Keratinocyte (primary cell): ENCODE measurements around the gene ZNF629. TPM values are rescaled to one million over a fixed set of nuclear protein-coding genes. Genes with fewer than 3 reads are reported as not detected.

Experiments used
- DNase-seq: peaks from one replicate; pipeline ENCODE4 v3.0.0-alpha.2; 2011; ENCODE audit warnings: low read depth, missing footprints, low spot score
- FAIRE-seq: peaks from 2 replicates; lab custom pipeline; 2011; peaks lifted over from hg19 to GRCh38; lab: Jason Lieb, UNC
- H2AFZ ChIP-seq: 2 replicates; pipeline ENCODE4 v1.6.0; 2012; ENCODE audit warnings: low read length, control low read depth, inconsistent platforms; ENCODE audit not compliant: control insufficient read depth
- H3K27ac ChIP-seq: 2 replicates; pipeline ENCODE4 v1.5.1; 2011; ENCODE audit warnings: low read length; ENCODE audit not compliant: control insufficient read depth, insufficient read depth
- H3K27me3 ChIP-seq: 3 replicates; pipeline ENCODE4 v1.6.0; 2011; ENCODE audit warnings: low read length; ENCODE audit not compliant: control insufficient read depth, insufficient read depth; ENCODE audit errors: extremely low read depth
- H3K36me3 ChIP-seq, 2 experiments: 2 replicates in 1 of 2; 3 replicates in 1 of 2; pipeline ENCODE4 v1.5.1; 2011; ENCODE audit warnings: low read length in 2 of 2, mild to moderate bottlenecking in 1 of 2; ENCODE audit not compliant: control insufficient read depth in 2 of 2, insufficient read depth in 2 of 2; ENCODE audit errors: extremely low read depth in 1 of 2
- H3K4me1 ChIP-seq: 3 replicates; pipeline ENCODE4 v1.5.1; 2011; ENCODE audit warnings: low read length; ENCODE audit not compliant: control insufficient read depth, insufficient read depth; ENCODE audit errors: extremely low read depth
- H3K4me2 ChIP-seq: 3 replicates; pipeline ENCODE4 v1.6.0; 2011; ENCODE audit warnings: low read depth, low read length; ENCODE audit not compliant: control insufficient read depth, insufficient read depth; ENCODE audit errors: extremely low read depth
- H3K4me3 ChIP-seq, 3 experiments: fragments of 200-600 bp in 1 of 3; sonication (generic) in 1 of 3; 2 replicates in 2 of 3; 3 replicates in 1 of 3; pipeline ENCODE4 v1.5.1; 2011 to 2016; ENCODE audit warnings: low read length in 3 of 3, mild to moderate bottlenecking in 3 of 3, control low read depth in 2 of 3, inconsistent platforms in 1 of 3, low read depth in 1 of 3, mixed read lengths in 1 of 3, mixed run types in 1 of 3, moderate library complexity in 1 of 3; ENCODE audit not compliant: control insufficient read depth in 2 of 3, insufficient read depth in 2 of 3; ENCODE audit errors: extremely low read depth in 1 of 3
- H3K79me2 ChIP-seq: 2 replicates; pipeline ENCODE4 v1.6.0; 2012; ENCODE audit warnings: low read length; ENCODE audit not compliant: control insufficient read depth, insufficient read depth
- H3K9ac ChIP-seq: 3 replicates; pipeline ENCODE4 v1.6.0; 2011; ENCODE audit warnings: low read length; ENCODE audit not compliant: control insufficient read depth, insufficient read depth; ENCODE audit errors: extremely low read depth
- H3K9me1 ChIP-seq: 3 replicates; pipeline ENCODE4 v1.6.0; 2011; ENCODE audit warnings: low read length; ENCODE audit not compliant: control insufficient read depth, insufficient read depth; ENCODE audit errors: extremely low read depth
- H3K9me3 ChIP-seq: 2 replicates; pipeline ENCODE4 v1.5.1; 2012; ENCODE audit warnings: low read depth, low read length; ENCODE audit not compliant: control insufficient read depth
- H4K20me1 ChIP-seq: 3 replicates; pipeline ENCODE4 v1.6.0; 2011; ENCODE audit warnings: low read length; ENCODE audit not compliant: control insufficient read depth, insufficient read depth; ENCODE audit errors: extremely low read depth
- CTCF ChIP-seq, 3 experiments: IDR thresholded peaks in 1 of 3; conservative IDR thresholded peaks in 1 of 3; optimal IDR thresholded peaks in 1 of 3; 2 replicates in 2 of 3; 3 replicates in 1 of 3; pipeline versions ENCODE3 to v1.5.1; 2011; ENCODE audit warnings: low read length in 3 of 3, mild to moderate bottlenecking in 3 of 3, moderate library complexity in 2 of 3, control low read depth in 1 of 3, inconsistent platforms in 1 of 3; ENCODE audit not compliant: insufficient read depth in 2 of 3; ENCODE audit errors: extremely low read depth in 1 of 3
- EZH2 ChIP-seq: IDR thresholded peaks from one replicate; pipeline ENCODE4 v1.6.1; 2012; ENCODE audit warnings: inconsistent platforms, mild to moderate bottlenecking, low read length, moderate library complexity
- dilution Hi-C: fragments of 300-500 bp; cut with MboI; formaldehyde crosslinking; loops from one replicate; pipeline ENCODE4 v1.7.0; 2020; ENCODE audit warnings: low sequenced_read_pairs; ENCODE audit not compliant: extremely low pct_ligation_motif_present
- polyA plus RNA-seq, 5 experiments: library from polyadenylated mRNA; depleted of rRNA in 3 of 5; stranded (reverse) in 3 of 5; stranded (forward) in 1 of 5; unstranded in 1 of 5; fragments of >200 nt; gene quantifications; 1 replicate in 1 of 5; 2 replicates in 3 of 5; 3 replicates in 1 of 5; pipeline versions ENCODE4 v1.2.1 to v1.2.3, GENCODE V29; 2011 to 2012; ENCODE audit warnings: missing spikeins in 2 of 5, low read depth in 1 of 5, low replicate concordance in 1 of 5

Gene ZNF629
- polyA plus RNA-seq, 1 donor (not counting 4 experiments of a cell fraction or from before 2014, with no cell fraction given): 3.6 TPM

GRCh38 chr16:30766933-30767284 lies 20.1 kb downstream of the ZNF629 start:
- H3K79me2 ChIP-seq: peaks cover 25% of the 10 kb centered on the region
- H3K9me1 ChIP-seq: no peaks in the 10 kb centered on the region
- FAIRE-seq: no peak
- no peaks in the 10 kb centered on the region for H3K9me3 ChIP-seq
- no peak overlapping the region for H3K4me3 ChIP-seq
- H2AFZ ChIP-seq: no peak overlapping the region
- no peak for DNase-seq
- no peak overlapping the region for H3K27ac ChIP-seq
- TF ChIP-seq EZH2: no peak
- no peak for TF ChIP-seq CTCF (optimal IDR thresholded peaks at IDR 0.05 in 1 of 3, IDR thresholded peaks at IDR 0.05 in 1 of 3, conservative IDR thresholded peaks at IDR 0.05 in 1 of 3; ENCODE audit: extremely low read depth in 1 of 3, insufficient read depth in 2 of 3, low read length in 3 of 3)
- H4K20me1 ChIP-seq: no peaks in the 10 kb centered on the region
- H3K4me2 ChIP-seq: no peak overlapping the region
- dilution Hi-C loops: no loop called here
- H3K36me3 ChIP-seq: peaks cover 46 to 53% of the 10 kb centered on the region in 2 experiments
- peaks cover 9% of the 10 kb centered on the region for H3K4me1 ChIP-seq
- H3K9ac ChIP-seq: no peak overlapping the region
- no peaks in the 10 kb centered on the region for H3K27me3 ChIP-seq

- peaks cover 25% of the 10 kb centered on the region for H3K79me2 ChIP-seq
- H3K36me3 ChIP-seq: peaks cover 42 to 52% of the 10 kb centered on the region in 2 experiments
- FAIRE-seq: no peak
- no peak for DNase-seq
- H3K4me3 ChIP-seq: no peak overlapping the region
- H3K27me3 ChIP-seq: no peaks in the 10 kb centered on the region
- dilution Hi-C loops: no loop called here
- H3K4me2 ChIP-seq: no peak overlapping the region
- no peak overlapping the region for H3K9ac ChIP-seq
- no peaks in the 10 kb centered on the region for H3K9me3 ChIP-seq
- TF ChIP-seq CTCF (optimal IDR thresholded peaks at IDR 0.05 in 1 of 3, IDR thresholded peaks at IDR 0.05 in 1 of 3, conservative IDR thresholded peaks at IDR 0.05 in 1 of 3; ENCODE audit: extremely low read depth in 1 of 3, insufficient read depth in 2 of 3, low read length in 3 of 3) (no peak), EZH2 (no peak)
- H3K9me1 ChIP-seq: no peaks in the 10 kb centered on the region
- no peaks in the 10 kb centered on the region for H4K20me1 ChIP-seq
- peaks cover 9% of the 10 kb centered on the region for H3K4me1 ChIP-seq
- H2AFZ ChIP-seq: no peak overlapping the region
- no peak overlapping the region for H3K27ac ChIP-seq
These were observed 20.6 kb downstream of the ZNF629 start for GRCh38 chr16:30766206-30766932.
